Gastroesophageal sphincter (tissue), 3 donors: Measurements from ENCODE around the gene TP53INP2.

Experiments
- CTCF ChIP-seq, 4 experiments: fragments of 200-600 bp in 2 of 4; fragments of 450-650 bp in 2 of 4; sonication (generic) in 1 of 4; IDR thresholded peaks; one replicate each; pipeline ENCODE4 v1.5.1; 2017 to 2019; ENCODE audit warnings: antibody characterized with exemption in 4 of 4, mild to moderate bottlenecking in 2 of 4, moderate library complexity in 2 of 4
- EP300 ChIP-seq: sonication (generic); formaldehyde crosslinking; IDR thresholded peaks from one replicate; pipeline ENCODE4 v1.6.1; 2017; ENCODE audit warnings: antibody characterized with exemption, mild to moderate bottlenecking
- POLR2A ChIP-seq, 2 donors: fragments of 450-650 bp; IDR thresholded peaks; one replicate each; pipeline ENCODE4 v1.6.1; 2017; ENCODE audit warnings: antibody characterized with exemption in 2 of 2, mild to moderate bottlenecking in 2 of 2, moderate library complexity in 1 of 2
- POLR2AphosphoS5 ChIP-seq: sonication (generic); formaldehyde crosslinking; IDR thresholded peaks from one replicate; pipeline ENCODE4 v1.6.1; 2017; ENCODE audit warnings: antibody characterized with exemption

- TF ChIP-seq CTCF (IDR thresholded peaks at IDR 0.05) = no peak
- no peak for TF ChIP-seq POLR2A (IDR thresholded peaks at IDR 0.05)
- TF ChIP-seq POLR2AphosphoS5 = no peak
- TF ChIP-seq EP300 = no peak
These were observed 3.0 kb downstream of the TP53INP2 start for GRCh38 chr20:34706912-34707784.
